IPS DF 19.7 (cell line): ENCODE measurements around the gene KCNJ6.
"Not testable (repeated sequence)": the region's sequence is repeated elsewhere in the genome, so short reads cannot be mapped to it uniquely, and the experiment has no call there.

ENCODE experiments used
- DNase-seq: peaks from one replicate; pipeline ENCODE4 v3.0.0-alpha.2; 2013; ENCODE audit warnings: low read depth, low spot score

Gene KCNJ6

DNA sequence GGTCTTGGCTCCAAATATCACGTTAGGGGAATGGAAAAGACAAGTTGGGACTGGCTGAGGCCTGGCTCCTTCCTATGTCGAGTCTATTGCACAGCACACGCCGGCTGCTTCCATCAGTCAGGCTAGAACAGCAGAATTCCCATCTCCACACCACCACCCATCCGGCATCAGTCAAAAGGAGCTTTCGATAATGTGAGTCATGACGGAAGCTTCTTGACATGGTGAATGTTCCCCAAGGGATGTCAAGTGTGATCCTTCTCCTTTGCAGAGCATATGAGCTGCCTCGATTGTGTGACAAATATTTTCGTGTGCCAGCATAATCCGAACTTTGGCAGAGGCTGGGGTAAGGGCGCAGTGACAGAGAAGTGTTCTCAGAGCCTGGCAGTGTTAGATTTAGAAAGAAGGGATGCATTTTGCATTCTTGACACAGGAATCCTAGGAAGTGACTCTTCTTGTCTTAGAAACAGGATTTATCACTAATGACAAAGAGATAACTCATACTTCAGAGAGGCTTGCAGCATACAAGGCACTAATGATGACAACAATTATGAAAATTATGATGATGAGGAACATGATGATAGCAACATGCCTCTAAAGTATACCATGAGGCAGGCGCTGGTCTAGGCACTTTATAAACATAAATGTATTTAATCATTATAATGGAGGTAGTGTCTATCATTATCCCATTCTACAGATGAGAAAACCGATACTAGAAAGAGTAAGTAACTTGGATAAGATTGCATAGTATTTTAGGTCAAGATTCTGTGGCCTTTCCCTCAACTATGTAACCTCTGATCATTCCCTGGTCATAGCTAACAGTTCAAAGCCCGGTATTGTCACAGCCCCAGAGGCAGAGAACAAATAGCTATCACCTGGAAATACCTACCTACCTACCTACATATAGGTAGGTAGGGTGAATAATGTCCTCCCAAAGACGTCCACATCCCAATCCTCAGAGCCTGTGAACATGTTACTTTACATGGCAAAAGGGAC, 135.0 kb downstream of the KCNJ6 start:
- no peak for DNase-seq

DNA sequence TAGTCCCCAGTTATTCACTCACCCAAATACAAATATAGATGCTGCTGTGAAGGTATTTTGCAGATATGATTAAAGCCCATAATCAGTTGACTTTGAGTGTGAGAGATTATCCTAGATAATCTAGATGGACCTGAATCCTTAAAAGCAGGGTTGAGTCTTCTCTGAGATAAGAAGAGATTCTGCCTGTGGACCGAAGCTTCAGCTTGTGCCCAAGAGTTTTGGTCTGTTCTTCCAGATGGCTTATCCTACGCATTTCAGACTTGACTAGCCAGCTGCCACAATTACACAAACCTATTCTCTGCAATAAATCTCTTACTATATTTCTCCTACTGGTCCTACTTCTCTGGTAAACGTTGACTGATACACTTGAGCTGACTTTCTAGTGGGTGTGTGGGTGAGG, 145.1 kb downstream of the KCNJ6 start:
- DNase-seq: no peak

DNA sequence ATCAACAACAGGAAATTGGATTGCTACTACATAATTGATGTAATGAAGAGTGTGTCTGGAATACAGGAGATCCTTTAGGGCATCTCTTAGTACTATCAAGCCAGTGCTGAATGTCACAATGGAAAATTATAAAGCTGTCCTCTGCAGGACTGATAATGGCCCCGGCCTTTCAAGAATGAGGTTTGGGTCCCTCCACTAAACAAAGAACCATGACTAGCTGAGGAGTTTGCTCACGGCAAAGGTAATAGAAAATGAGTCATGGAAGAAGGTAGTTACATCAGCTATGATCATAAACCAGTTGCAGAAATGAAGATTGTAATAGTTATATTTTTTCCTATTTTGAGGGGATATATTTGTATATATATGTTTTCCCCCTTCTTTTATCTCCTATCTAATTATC, 145.8 kb downstream of the KCNJ6 start:
- no peak for DNase-seq

DNA sequence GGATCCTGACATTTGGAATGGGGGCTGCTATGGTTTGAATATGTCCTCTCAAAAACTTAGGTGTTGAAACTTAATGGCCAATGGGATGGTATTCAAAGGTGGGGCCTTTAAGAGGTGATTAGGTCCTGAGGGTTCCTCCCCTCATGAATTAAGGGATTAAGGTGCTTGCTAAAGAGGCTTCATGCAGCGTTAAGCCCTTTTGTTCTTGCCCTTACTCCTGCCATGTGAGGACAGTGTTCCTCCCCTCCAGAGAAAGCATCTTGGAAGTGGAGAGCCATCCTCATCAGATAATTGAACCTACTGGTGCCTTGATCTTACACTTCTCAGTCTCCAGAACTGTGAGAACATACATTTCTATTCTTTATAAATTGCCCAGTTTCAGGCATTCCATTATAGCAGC, 146.6 kb downstream of the KCNJ6 start:
- no peak for DNase-seq

DNA sequence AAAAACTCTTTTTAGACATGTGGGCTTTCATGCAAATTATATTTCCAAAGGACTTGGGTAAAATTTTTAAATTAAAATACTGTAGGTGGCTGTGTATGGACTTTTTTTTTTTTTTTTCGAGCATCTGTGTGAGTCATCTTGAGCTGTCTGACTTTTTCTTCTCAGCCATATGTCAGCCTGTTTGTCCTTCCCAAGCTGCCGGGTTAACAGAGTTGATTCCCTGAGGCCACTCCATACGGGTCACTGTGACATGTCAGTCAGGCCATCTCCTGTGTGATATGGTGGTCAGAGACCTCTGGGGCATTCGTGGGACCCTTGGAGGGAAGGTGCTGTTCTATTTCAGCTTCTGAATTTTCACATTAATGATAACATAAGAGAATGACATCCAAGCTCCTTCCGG, 148.3 kb downstream of the KCNJ6 start:
- DNase-seq: no peak

DNA sequence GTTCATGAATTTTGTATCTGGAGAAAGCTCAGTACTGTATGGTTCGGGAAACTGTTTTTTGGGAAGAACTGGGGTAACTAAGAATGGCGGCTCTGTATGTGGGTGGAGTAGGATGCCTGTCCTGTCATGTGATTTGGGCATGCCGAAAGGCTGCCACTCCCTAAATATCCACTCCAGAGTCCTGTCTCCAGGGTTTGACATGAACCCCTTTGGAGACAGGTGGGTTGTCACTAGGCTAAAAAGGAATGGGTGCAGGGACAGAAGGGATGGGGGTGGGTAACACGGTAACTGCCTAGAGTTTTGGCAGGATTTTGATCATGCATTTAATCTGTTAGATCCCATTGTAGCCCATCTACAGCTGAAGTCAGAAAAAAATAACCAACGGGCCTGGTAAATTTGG, 150.1 kb downstream of the KCNJ6 start:
- DNase-seq: no peak

DNA sequence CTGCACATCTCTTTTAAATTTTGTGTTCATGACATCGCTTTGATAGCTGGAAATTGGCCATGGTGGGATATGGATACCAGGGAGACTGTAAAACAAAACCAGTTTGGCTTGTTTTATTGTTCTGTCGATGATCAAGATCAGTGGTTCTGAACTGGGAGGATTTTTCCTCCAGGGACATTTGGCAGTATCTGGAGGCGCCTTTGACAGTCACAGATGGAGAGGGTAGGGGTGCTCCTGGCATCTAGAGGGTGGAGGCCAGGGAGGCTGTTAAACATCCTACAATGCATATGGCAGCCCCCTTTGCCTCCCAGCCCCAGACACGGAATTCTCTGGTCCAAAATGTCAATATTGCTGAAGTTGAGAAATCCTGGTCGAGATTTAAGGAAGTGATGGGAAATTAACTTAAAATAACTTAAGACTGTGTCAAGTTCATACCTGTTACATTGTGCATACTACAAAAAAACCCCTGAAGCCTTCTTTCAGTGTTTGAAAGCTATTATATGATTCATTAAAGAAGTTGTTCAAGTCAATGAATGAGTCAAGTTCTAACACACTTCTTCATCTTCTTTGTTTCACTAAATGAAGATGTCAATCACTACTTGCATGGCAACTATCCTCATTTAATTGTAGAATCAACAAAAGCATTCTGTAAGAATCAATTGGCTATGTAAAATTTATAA, 150.9 kb downstream of the KCNJ6 start:
- DNase-seq: no peak

DNA sequence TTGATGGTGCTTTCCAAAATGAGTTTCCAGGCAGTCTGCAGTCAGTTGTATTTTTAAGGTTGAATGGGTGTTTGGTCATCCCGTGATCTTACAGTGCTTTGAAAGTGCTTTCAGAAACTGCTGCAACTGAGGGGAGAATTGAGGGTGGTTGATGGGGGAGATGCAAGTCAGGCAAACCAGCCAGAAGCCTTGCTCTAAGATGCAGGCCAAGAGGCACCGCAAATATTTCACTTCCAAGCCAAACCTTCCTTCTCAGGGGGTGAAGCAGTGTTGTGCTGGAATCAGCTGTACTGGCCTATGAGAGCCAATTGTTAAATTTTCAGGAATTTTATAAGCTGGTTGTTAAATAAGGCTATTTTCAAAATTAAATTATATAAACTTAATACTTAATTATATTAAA, 151.6 kb downstream of the KCNJ6 start:
- DNase-seq: no peak

DNA sequence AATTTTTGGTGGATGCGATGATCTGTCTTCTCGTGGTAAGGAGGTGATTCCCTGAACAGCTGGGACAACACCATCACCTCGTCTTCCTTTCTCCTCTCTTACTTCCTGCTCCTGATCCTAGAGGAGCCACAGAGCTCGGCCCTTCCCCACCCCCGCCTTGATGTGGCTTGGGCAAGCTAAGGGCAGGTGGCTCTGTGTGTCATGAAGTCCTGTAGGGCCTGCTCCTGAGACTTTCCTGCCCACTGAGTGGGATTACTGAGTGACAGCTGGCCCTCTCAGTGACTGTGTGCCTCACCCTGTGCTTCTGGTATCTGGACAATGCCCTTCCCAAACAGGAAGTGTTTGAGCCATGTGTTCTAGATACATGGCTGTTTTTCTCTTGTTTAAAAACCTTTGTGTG, 153.0 kb downstream of the KCNJ6 start:
- no peak for DNase-seq

DNA sequence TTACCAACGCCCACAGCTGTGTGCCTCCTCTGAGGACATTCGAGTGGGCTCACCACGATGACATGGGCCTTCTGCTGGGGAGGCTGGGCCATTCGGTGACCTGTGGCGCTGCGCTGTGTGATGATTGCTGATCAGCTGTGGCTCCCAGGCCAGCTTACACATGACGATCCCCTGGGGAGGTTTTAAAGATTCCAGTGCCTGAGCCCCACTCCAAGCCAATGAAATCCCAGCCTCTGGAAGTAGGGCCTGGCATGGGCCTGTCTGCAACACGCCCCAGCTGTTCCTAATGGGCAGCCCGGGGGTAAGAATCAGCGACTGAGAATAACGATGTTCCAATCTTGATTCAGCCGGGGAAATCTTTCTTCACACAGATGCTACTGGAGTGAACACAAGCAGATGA, 153.7 kb downstream of the KCNJ6 start:
- no peak for DNase-seq

DNA sequence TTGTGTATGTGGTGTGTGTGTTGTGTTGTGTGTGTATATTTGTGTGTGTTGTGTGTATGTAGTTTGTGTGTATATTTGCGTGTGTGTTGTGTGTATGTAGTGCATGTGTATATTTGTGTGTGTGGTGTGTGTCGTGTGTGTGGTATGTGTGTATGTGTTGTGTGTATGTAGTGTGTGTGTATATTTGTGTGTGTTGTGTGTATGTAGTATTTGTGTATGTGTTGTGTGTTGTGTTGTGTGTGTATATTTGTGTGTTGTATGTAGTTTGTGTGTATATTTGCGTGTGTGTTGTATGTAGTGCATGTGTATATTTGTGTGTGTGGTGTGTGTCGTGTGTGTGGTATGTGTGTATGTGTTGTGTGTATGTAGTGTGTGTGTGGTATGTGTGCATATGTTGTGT, 154.9 kb downstream of the KCNJ6 start:
- DNase-seq: not testable (repeated sequence)

DNA sequence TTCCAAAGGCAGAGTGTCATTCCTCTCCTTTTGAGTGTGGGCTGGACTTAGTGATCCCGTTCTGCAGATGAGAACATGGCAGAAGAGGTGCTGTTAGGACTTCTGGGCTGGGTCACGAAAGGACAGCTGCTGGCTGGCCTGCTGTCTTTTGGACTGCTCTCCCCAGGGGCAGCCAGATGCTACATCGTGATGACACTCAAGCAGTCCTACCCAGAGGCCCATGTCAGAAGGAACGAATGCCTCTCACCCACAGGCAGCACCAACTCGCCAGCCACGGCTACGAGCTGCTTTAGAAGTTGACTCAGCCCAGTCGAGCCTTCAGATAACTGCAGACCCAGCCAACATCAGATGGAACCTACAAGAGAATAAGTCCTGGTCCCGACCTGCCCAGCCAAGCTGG, 156.5 kb downstream of the KCNJ6 start:
- no peak for DNase-seq

DNA sequence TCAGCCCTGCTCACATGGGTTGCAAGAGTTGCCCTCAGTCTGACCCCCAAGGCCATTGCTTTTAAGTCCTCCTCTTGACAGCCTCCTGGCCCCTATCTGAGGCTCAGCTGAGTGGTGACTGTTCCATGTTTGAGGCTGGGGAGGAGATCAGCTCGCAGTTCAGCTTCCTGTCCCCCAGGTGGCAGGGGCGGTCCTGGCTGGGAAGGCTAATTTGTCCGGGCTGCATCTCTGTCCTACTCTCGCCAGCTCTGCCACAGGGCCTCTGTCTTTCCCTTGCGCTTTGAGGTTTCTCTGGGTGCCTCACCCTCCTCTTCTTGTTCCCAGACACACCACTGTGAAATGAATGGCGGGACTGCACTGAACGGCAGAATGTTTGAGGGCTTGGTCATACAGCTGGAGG, 157.3 kb downstream of the KCNJ6 start:
- DNase-seq: peak; percentile 15

DNA sequence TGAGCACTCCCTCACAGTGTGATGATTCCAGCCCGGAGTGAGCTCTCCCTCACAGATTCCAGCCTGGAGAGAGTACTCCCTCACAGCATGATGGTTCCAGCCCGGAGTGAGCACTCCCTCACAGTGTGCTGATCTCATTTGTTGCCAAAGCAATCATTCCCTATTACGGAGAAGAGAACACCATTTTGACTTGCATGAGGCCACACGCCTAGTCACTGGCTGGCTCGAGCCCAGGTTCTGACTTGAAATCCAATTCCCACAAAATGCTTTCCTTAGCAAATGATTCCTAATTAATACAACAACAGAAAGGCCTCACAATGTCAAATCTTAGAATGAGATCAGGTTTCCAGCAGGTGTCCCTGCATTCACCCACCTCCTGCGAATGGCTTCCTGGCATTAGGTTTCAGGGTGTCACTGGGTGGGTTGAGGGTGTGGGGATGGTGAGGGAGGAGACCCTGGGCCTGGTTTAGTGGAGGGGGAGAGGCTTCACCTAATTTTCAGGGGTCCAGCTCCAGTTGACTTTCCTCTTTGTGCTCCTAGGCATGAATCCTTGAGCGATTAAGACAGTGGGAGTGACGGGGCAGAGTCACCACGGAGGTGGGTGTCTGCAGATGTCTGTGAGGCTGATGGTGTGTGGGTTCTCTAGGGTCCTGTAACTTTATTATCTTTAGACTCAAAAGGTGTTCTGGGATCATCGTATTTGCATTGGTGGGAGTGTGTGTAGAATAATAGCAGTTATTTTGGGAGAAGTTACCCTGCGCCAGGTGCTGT, 158.5 kb downstream of the KCNJ6 start:
- DNase-seq: no peak

DNA sequence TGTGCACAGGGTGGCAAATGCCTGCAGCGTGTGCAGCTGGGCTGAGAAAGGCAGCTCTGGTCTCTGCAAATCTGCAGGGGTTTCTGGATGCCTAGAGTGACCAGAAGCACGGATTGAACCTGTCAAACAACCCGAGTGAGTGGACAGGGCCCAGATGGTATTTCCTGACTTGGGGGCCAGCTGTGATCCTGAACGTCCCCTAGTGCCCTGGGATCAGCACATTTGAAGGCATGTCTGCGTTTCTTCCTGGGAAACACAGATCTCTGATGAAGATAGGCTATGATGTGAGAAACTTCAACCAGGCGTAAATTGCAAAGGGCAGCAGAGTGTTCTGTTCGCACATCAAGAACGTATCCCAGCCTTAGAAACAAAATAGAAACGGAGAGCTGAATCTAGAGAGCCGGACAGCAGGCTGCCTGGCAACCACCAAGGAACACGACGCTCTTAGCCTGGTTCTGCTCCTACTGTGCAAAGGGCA, 163.1 kb downstream of the KCNJ6 start:
- DNase-seq: no peak

DNA sequence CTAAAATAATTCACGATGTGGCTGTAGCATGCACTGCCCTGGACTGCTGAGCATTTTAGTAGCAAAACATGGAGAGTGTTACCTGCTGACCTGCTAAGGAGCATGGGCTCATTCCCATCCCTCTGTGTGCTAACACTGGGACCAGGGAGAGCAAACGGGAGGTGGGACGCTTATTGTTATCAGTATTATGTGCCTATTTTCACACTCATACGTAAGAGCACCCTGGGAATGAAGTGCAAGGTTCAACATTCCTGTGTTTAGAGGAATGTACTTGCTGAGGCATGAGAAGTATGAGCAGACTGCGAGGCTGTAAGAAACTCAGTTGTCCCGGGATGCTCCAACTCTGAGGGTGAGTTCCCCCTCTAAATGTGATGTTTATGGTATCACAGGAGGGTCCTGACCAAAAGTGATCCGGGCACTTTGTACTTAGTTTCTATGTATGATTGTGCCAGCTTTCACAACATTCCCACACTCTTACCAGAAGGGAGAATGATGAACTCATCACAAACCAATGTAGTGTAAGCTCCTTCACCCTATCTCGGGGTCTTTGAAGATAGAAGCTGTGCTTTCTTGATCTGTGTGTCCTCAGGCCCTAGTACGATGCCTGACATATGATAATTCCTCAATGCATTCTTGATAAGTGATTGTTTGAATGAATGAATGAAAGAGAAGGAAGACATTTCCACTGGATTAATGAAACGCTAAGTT, 164.8 kb downstream of the KCNJ6 start:
- no peak for DNase-seq

DNA sequence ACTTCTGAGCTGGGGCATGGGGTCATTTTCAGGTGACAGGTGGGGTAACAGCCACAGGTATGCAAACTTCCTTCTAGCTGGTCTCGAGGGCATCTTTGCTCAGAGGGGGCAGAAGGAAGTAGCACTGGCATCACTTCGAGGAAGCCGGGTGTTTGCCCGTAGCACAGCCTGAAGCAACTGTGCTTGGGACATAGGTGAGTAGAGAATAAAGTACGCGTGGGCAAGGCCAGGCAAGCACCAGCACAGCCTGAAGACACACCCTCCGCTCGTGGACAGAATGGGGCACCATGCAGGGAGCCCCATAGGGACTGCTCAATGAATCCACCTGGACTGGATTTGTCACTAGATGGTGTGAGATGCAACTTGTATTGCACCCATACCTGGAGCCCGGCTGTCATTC, 167.1 kb downstream of the KCNJ6 start:
- no peak for DNase-seq

DNA sequence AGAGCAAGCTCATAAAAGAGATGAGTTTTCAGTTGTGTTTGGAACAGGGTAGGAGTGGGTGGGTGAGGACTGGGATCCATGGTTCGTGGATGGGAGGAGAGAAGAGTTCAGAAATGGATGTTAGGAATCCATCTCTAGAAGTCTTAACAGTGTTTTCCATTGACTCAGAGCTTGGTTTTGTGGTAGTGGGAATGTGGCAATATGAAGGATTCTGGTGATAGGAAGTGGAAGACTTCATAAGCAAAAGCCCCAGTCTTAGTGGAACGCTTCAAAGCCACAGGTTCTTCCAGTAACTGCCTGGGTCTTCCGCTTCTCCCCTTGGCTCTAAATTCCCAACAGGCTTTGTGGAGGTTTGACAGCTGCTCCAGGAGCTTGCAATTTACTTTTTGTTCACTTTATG, 167.9 kb downstream of the KCNJ6 start:
- DNase-seq: no peak

DNA sequence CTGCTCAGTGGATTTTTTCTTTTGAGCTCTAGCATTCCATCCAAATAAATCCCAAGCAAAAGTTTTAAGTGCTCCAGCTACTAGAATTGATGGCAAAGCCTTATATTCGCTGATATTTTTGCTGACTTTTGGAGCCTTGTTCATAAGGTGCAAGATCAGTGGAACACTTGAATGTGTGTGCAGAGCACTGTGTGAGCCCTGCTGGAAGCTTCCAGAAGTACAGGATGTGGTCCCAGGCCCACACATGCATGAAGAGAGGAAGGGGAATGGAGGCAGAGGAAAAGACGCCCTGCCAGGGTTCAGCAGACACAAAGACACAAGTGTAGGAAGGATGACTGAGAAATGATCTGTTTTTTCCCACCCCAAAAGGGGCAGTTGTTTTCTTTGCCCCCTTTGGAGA, 169.4 kb downstream of the KCNJ6 start:
- DNase-seq: no peak

DNA sequence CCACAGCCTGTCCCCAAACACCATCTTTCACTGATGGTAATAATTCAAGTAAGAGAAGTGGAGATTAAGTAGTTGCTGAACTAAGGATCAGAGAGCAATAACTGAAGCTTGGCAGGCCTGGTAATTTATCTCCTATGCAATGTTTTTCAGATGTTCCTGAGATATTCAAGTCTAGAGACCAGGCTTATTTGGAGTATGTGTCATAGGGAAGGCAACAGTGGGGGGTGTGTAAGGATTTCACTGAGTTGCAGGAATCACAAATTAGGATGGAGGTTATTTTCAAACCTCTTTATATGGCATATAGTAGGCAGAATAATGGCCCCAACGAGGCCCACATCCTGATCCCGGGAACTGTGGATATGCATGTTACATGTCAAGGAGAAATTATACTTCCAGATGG, 171.7 kb downstream of the KCNJ6 start:
- DNase-seq: no peak

DNA sequence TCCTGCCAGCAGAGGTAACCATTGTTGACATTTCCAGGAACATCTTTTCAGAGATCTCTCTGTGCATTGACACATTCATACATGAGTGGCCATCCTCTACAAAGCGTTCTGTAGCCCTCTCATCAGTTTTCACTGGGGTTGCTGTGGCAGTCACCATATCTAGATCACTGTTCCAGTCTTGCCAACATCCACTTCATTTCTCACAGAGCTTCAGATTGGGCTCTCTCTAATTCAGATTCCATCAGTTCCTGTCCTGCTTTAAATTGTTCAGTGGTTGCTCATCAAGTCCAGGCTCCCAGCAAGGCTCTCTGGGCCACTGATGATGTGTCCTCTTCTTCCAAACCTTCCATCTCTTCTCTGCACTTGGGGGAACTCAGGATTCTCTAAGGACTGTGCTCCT, 173.7 kb downstream of the KCNJ6 start:
- no peak for DNase-seq

DNA sequence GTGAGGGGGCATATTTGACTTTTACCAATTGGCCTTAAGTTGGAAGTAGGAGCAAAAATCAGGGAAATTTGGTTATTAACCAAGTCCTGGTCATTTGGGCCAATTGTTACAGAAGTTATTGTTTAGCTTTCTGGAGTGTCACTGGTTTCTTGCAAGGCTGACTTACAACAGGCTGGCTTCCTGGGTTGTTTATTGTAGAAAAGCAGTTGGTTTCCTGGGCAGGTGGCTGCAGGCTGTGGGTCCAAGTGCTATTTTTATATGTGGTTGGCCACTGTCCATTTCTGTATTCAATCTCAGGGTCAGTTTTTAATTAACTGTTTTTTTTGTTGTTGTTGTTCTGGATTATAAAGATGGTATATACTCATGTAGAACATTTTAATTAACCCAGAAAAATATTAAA, 174.1 kb downstream of the KCNJ6 start:
- DNase-seq: no peak
